Stimulated activated CD8-positive, alpha-beta memory T cell treated with anti-CD3 and anti-CD28 coated beads, Interleukin-12 subunit alpha, Interleukin-12 subunit beta, amount 100 ng/mL, for 1 hour (primary cell): ENCODE results near the gene WDR48.

Source experiments
- DNase-seq: peaks from one replicate; pipeline ENCODE4 v3.0.0-alpha.2; 2020; ENCODE audit warnings: low read depth

Gene WDR48

DNA sequence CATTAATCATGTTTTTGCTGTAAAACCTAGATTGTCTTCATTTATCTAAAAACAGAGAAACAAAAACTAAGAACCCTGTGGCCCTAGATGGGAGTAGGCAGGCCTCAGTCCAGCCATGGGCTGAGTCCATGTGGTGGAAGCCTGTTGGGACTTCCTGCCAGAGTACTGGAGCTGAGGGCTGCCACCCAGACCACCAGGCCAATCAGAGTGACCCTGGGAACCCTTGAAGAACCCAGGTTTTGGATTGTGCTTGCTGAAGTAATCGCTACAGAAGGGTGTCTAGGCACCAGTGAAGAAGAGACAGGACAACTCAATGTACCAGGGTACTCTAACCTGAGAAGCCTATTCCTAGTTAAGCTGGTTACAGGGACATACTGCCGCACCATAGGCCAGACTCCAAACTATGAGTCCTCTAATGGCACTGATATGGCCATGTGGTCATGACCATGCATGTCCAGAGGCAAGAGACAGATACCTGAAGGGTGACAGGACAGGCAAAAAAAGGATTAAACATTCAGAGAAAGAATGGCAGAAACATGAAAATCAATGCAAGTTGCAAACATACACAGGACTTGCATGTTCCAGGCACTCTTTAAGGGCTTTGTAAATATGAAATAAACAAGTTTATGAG lies 88.6 kb downstream of the WDR48 start:
- DNase-seq, result no peak

DNA sequence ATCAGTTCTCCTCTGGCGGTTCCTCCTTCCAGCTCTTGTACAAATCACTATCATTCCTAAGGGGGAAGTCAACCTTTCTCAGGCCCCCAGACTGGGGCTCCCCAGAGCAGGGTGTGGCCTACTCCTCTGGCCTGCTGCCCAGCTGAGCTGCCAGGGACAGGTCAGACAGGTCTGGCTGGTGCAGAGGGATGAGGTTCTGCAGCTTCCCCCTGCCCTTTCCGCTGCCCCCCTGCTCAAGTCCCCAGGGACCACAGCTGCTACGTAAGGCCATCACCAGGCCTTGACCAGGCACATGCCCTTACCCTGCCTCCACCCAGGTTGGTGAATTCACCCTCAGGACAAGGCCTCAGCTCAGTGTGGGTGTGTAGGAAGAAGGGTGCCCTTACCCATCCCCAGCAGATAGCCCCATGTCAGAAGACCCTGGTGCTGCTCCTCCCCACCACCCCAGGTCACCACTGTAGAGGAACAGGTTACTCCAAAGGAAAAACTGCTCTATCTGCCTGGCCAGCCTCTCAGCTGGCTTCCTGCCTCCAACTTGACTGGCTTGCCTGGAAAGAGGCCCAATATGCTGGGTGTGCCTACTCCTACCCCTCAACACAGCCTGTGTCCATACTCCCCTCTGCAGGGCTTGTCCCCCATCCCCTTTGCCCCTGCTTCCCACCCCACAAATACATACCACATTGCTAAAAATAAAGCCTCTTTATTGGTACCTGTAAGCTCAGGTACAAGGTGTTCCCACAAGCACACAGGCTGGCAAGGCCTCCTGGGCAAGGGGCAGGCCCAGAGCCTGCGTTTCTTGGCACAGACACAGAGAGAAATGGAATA lies 89.6 kb downstream of the WDR48 start:
- no peak for DNase-seq

DNA sequence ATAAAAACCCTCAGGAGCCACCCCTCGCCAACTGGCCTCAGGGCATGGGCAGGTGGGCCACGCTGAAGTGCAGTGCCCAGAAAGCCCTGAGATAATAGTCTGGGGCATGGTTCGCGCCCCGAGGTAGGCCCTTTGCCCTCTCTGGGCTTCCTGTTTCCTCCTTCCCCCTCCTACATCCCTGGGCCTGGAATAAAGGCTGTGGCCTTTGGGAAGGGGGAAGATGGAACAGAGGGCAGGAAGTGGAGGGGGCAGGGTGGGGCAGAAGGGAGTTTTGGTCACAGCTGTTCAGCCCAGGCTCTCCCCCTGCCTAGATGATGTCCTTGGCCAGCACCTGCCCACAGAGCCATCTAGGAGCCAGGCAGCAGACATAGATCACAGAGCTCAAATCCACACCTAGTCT lies 90.3 kb downstream of the WDR48 start:
- DNase-seq, result no peak

DNA sequence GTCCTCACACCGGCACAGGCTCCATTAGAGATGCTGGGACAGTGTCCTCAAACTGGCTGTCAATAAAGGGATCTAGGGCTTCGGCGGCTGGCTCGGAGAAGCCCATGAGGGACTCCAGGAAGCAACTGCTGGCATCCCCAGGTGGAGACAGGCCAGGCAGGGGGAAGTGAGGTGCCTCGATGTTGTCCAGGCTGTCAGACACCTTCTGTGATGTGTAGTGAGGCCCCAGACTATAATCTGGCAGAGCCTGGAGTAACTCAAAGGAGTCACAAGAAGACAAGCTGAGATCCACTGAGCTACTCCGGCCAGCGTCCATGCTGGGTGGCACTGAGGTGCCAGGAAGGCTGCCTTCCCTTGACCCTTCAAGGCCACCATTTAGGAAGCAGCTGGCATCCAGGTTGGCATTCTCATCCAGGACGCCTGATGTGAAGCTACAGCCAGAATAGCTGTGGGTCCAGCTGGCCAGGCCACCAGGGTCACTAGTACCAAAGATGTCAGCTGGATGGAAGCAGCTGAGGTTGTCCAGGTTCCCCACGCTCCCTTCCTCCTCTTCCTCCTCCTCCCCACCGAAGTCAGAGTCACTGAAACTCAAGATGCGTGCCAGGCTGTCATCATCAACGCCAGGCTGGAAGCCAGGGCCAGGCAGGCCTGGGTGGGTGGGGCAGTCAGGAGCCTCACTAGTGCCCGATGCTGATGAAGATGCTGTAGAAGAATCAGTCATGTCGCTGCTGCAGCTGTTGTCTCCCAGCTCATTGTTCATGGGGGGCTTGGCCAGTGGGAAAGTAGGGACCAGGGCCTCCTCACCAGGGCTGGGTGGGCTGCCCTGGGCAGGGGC lies 91.5 kb downstream of the WDR48 start:
- DNase-seq, result no peak

DNA sequence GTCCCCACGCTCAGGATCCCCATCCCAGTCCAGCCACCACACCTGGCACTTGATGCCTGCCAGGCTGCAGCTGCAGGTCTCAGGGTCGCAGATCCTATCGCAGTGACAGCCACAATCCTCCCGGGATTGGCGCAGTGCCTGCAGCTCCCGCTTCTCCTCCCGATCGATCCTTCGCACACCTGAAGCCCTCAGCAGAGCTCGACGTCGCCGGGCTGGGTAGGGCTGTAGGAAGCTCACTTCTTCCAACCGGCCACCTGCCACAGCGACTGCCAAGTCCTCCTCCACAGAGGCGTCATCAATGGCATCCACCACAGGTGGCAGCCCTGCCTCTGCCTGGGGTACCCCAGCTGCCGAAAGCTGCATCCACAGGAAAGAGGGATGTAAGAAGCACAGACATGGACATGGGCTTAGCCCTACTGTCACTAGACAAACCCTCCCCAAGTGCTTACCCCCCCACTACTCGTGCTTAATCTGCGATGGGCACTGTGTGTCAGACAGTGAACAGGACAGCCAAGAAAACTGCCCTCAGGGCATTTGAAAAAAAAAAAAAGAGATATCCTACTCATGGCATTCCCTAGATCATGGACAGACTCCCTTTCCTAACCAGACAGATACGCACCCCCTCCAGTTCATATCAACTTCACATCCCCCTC lies 92.4 kb downstream of the WDR48 start:
- DNase-seq, result no peak

DNA sequence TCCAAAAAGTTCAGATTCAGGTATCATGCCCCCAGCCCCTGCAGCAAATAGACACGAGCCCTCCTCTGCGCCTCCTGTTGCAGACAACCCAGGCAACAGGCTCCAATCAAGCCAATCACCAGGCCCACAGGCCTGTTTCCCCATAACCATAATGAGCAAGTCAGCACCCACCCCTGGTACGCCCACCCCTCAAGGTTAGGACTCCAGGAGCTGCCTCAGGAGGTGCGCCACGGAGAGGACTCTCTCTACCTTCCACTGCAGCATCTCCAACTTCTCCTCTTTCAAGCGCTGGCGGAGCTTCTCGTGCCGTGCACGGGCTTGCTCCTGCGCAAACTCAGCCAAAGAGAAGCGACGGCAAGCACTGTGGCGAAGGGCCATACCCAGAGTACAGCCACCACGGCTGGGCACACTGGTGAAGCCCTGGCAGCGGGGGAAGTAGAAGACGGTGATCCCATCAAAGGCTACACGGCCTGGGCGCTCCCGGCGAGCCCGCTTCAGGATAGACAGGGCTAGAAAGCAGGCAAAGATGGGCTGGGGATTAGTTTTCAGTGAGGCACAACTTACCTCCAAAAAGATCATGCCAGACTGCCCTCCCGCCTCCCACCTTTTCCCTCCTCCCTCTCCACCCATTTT lies 93.0 kb downstream of the WDR48 start:
- DNase-seq, result no peak

DNA sequence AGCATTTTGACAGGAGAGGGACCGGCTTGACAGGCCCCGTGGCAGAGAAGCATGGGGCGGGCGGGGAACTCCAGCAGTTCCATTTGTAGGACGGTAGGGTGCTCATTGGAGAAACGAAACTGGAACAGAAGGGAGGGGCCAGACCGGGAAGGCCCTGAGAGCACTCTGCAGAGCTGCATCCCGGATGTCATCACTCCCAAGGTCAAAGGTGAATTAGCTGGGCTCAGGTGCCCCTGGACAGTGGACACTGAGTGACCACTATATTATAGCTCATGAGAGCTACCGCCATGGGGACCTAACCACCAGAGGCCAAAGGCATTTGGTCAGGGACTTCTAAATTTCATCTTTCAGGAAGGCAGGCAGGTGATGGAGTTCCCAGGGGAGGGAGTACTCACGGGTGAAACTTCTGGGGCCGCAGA lies 94.3 kb downstream of the WDR48 start:
- no peak for DNase-seq
